Endodermal cell (in vitro differentiated cells): Measurements from ENCODE around the gene DIPK1C. TPM values are rescaled to one million over a fixed set of nuclear protein-coding genes. Genes with fewer than 3 reads are reported as not detected.

Source experiments
- DNase-seq: peaks from one replicate; pipeline ENCODE4 v3.0.0-alpha.2; 2017
- H3K27ac ChIP-seq: 2 replicates; pipeline ENCODE4 v1.5.1; 2013; ENCODE audit warnings: mild to moderate bottlenecking, low read depth, low read length, moderate library complexity
- H3K27me3 ChIP-seq: 2 replicates; pipeline ENCODE4 v1.6.1; 2013; ENCODE audit warnings: mild to moderate bottlenecking, low read length, moderate library complexity; ENCODE audit not compliant: insufficient read depth, control insufficient read depth, poor library complexity, severe bottlenecking
- H3K36me3 ChIP-seq: 2 replicates; pipeline ENCODE4 v1.7.0; 2013; ENCODE audit warnings: mild to moderate bottlenecking, low read length, moderate library complexity; ENCODE audit not compliant: control insufficient read depth, insufficient read depth
- H3K4me1 ChIP-seq: one replicate; pipeline ENCODE4 v1.7.0; 2013; ENCODE audit warnings: low read length; ENCODE audit not compliant: control insufficient read depth, insufficient read depth
- H3K4me3 ChIP-seq: 2 replicates; pipeline ENCODE4 v1.5.1; 2013; ENCODE audit warnings: mild to moderate bottlenecking, low read length, moderate library complexity
- H3K9ac ChIP-seq: 2 replicates; pipeline ENCODE4 v1.6.1; 2013; ENCODE audit warnings: mild to moderate bottlenecking, low read length, moderate library complexity; ENCODE audit not compliant: poor library complexity, severe bottlenecking; ENCODE audit errors: extremely low read depth
- H3K9me3 ChIP-seq: 2 replicates; pipeline ENCODE4 v1.6.1; 2013; ENCODE audit warnings: mild to moderate bottlenecking, low read length, moderate library complexity; ENCODE audit not compliant: control insufficient read depth
- H3K27ac Mint-ChIP-seq: 2 replicates; pipeline ENCODE4 v1.8.0; 2020; ENCODE audit warnings: mixed read lengths
- H3K27me3 Mint-ChIP-seq: 2 replicates; pipeline ENCODE4 v1.8.0; 2021; ENCODE audit warnings: mild to moderate bottlenecking, mixed read lengths; ENCODE audit not compliant: insufficient read depth
- H3K36me3 Mint-ChIP-seq: 2 replicates; pipeline ENCODE4 v1.8.0; 2020; ENCODE audit warnings: low read depth, mixed read lengths
- H3K4me1 Mint-ChIP-seq: 2 replicates; pipeline ENCODE4 v1.8.0; 2020; ENCODE audit warnings: mixed read lengths
- H3K4me3 Mint-ChIP-seq: 2 replicates; pipeline ENCODE4 v1.8.0; 2020; ENCODE audit warnings: mild to moderate bottlenecking, moderate library complexity, mixed read lengths
- H3K9me3 Mint-ChIP-seq: 2 replicates; pipeline ENCODE4 v1.8.0; 2020; ENCODE audit warnings: mild to moderate bottlenecking, mixed read lengths
- CTCF ChIP-seq: fragments of 200-600 bp; sonication (generic); conservative IDR thresholded peaks from 2 replicates; pipeline ENCODE4 v1.5.0; 2021; ENCODE audit warnings: antibody characterized with exemption, mild to moderate bottlenecking
- WGBS, 2 experiments: methylation state at CpG; one replicate each; pipeline versions ENCODE4 v1.1.5 to v1.1.7; 2013; ENCODE audit warnings: missing lambda C conversion rate in 2 of 2, mixed read lengths in 1 of 2; ENCODE audit not compliant: insufficient coverage in 1 of 2, insufficient read length in 1 of 2; 5-methylcytosine and 5-hydroxymethylcytosine counted together
- total RNA-seq, 2 donors: library from RNA; stranded (reverse); fragmentation: NEBNext Ultra II Directional in 1 of 2; extraction: Animal tissue kit (Norgen Biotek cat#: 25700) in 1 of 2; gene quantifications; 2 replicates in 1 of 2; 3 replicates in 1 of 2; pipeline ENCODE4 v1.2.1, GENCODE V29; 2021

DIPK1C gene
- total RNA-seq, 2 donors from 2014 or later: 0.13 TPM; not detected in 1

GRCh38 chr18:74410441-74410992 lies 46.6 kb downstream of the DIPK1C start:
- H3K27me3 Mint-ChIP-seq: no peaks in the 10 kb centered on the region
- H3K4me1 Mint-ChIP-seq: peaks cover 3% of the 10 kb centered on the region
- H3K27ac Mint-ChIP-seq: no peak overlapping the region
- H3K9me3 ChIP-seq: no peaks in the 10 kb centered on the region
- no peaks in the 10 kb centered on the region for H3K27me3 ChIP-seq
- no peak overlapping the region for H3K4me3 ChIP-seq
- H3K9me3 Mint-ChIP-seq: no peaks in the 10 kb centered on the region
- 81 to 89% methylated on average over 5 to 8 of the region's 8 CpGs for WGBS, 2 experiments
- H3K27ac ChIP-seq: no peak overlapping the region
- H3K4me3 Mint-ChIP-seq: no peak overlapping the region
- DNase-seq: no peak
- H3K4me1 ChIP-seq: no peaks in the 10 kb centered on the region
- no peaks in the 10 kb centered on the region for H3K36me3 ChIP-seq
- TF ChIP-seq CTCF: no peak
- no peak overlapping the region for H3K9ac ChIP-seq
- H3K36me3 Mint-ChIP-seq: no peaks in the 10 kb centered on the region

GRCh38 chr18:74407888-74408287 lies 49.2 kb downstream of the DIPK1C start:
- WGBS, 2 experiments: 81 to 83% methylated on average over 2 of the region's 2 CpGs
- Mint-ChIP-seq H3K4me3 (no peak overlapping the region), H3K27me3 (no peaks in the 10 kb centered on the region)

GRCh38 chr18:74402806-74403433 lies 54.2 kb downstream of the DIPK1C start:
- no peaks in the 10 kb centered on the region for H3K9me3 Mint-ChIP-seq
- DNase-seq: peak; percentile 70
- WGBS, 2 experiments: 87 to 100% methylated on average over 2 to 9 of the region's 9 CpGs

More at GRCh38 chr18:74407888-74408287, 49.2 kb downstream of the DIPK1C start:
- Mint-ChIP-seq H3K27ac (no peak overlapping the region), H3K9me3 (no peaks in the 10 kb centered on the region), H3K4me1 (peaks cover 4% of the 10 kb centered on the region), H3K36me3 (no peaks in the 10 kb centered on the region)
- no peak overlapping the region for H3K4me3 ChIP-seq
- H3K27me3 ChIP-seq: no peaks in the 10 kb centered on the region
- no peak for TF ChIP-seq CTCF
- no peaks in the 10 kb centered on the region for H3K4me1 ChIP-seq
- no peak overlapping the region for H3K9ac ChIP-seq
- no peak overlapping the region for H3K27ac ChIP-seq
- H3K9me3 ChIP-seq: no peaks in the 10 kb centered on the region
- no peaks in the 10 kb centered on the region for H3K36me3 ChIP-seq
- DNase-seq: no peak

More at GRCh38 chr18:74402806-74403433, 54.2 kb downstream of the DIPK1C start:
- Mint-ChIP-seq H3K4me3 (no peak overlapping the region), H3K27ac (no peak overlapping the region), H3K27me3 (peaks cover 3% of the 10 kb centered on the region), H3K4me1 (peaks cover 6% of the 10 kb centered on the region), H3K36me3 (no peaks in the 10 kb centered on the region)
- H3K27me3 ChIP-seq: no peaks in the 10 kb centered on the region
- no peaks in the 10 kb centered on the region for H3K36me3 ChIP-seq
- peak; percentile 14 for TF ChIP-seq CTCF
- H3K4me3 ChIP-seq: no peak overlapping the region
- no peaks in the 10 kb centered on the region for H3K4me1 ChIP-seq
- no peak overlapping the region for H3K27ac ChIP-seq
- no peaks in the 10 kb centered on the region for H3K9me3 ChIP-seq
- no peak overlapping the region for H3K9ac ChIP-seq
